ENCODE results near the gene HSPG2. TPM values are rescaled to one million over a fixed set of nuclear protein-coding genes. Genes with fewer than 3 reads are reported as not detected.

The HSPG2 gene
- total and polyA plus RNA-seq, 2 donors (not counting 1 experiment from before 2014, with no cell fraction given), result 2.0 to 4.5 TPM

GRCh38 chr1:21899267-21899810 is 37.8 kb downstream of the HSPG2 start:
- no peak overlapping the region for H3K4me3 Mint-ChIP-seq
- H3K4me3 ChIP-seq (ENCODE audit: control extremely low read depth in 1 of 5, extremely low read depth in 1 of 5, insufficient read depth in 1 of 5, low read depth in 2 of 5, low read length in 4 of 5), result no peak overlapping the region
- H3K27ac ChIP-seq (ENCODE audit: low read length in 2 of 2), result no peak overlapping the region
- no peaks in the 10 kb centered on the region for H3K9me3 ChIP-seq (ENCODE audit: control extremely low read depth in 1 of 3, control insufficient read depth in 2 of 3, insufficient read depth in 1 of 3, low read length in 2 of 3)
- no peaks in the 10 kb centered on the region for H3K9me3 Mint-ChIP-seq (ENCODE audit: insufficient read depth)
- no peak overlapping the region for H3K4me2 ChIP-seq (replicated peaks; ENCODE audit: low read depth, low read length, poor library complexity, severe bottlenecking)
- H3K27me3 ChIP-seq (replicated peaks in 1 of 4; ENCODE audit: control extremely low read depth in 1 of 4, control insufficient read depth in 3 of 4, insufficient read depth in 4 of 4, low read length in 3 of 4), result no peaks in the 10 kb centered on the region
- H3K27me3 Mint-ChIP-seq, result peaks cover 14% of the 10 kb centered on the region
- no peaks in the 10 kb centered on the region for H3K79me2 ChIP-seq (ENCODE audit: control insufficient read depth, insufficient read depth, low read length)
- no peaks in the 10 kb centered on the region for H3K4me1 ChIP-seq (ENCODE audit: control insufficient read depth in 2 of 2, insufficient read depth in 2 of 2, low read length in 2 of 2)
- no peaks in the 10 kb centered on the region for H3K36me3 ChIP-seq (replicated peaks in 1 of 2; ENCODE audit: control extremely low read depth in 1 of 2, control insufficient read depth in 1 of 2, extremely low read depth in 1 of 2, insufficient read depth in 2 of 2, low read length in 1 of 2)
- no peaks in the 10 kb centered on the region for H3K4me1 Mint-ChIP-seq
- DNase-seq (no peak), ATAC-seq (ENCODE audit: low read depth) (no peak)
- ChIA-PET POLR2A (no interaction called here), CTCF (no interaction called here)
- H4K20me1 ChIP-seq (ENCODE audit: control insufficient read depth, insufficient read depth, low read length, poor library complexity, severe bottlenecking), result no peaks in the 10 kb centered on the region
- H2AFZ ChIP-seq (ENCODE audit: insufficient read depth, low read depth, low read length, poor library complexity, severe bottlenecking), result no peak overlapping the region
- intact Hi-C loops (cut with micrococcal nuclease), result no loop called here
- TF ChIP-seq EZH2 (IDR thresholded peaks at IDR 0.05; ENCODE audit: borderline replicate concordance, insufficient read depth, low read depth, low read length, poor library complexity, severe bottlenecking) (no peak), CTCF (IDR thresholded peaks at IDR 0.05) (no peak)
- 70% methylated on average over 4 of the region's 4 CpGs for WGBS (ENCODE audit: insufficient coverage)
- H3K27ac Mint-ChIP-seq, result no peak overlapping the region
- H3K9ac ChIP-seq (ENCODE audit: low read length), result no peak overlapping the region

- peaks cover 12% of the 10 kb centered on the region for H3K27me3 Mint-ChIP-seq
- H3K79me2 ChIP-seq (ENCODE audit: control insufficient read depth, insufficient read depth, low read length), result no peaks in the 10 kb centered on the region
- H3K27ac Mint-ChIP-seq, result no peak overlapping the region
- H3K27ac ChIP-seq (ENCODE audit: low read length in 2 of 2), result no peak overlapping the region
- H3K36me3 ChIP-seq (replicated peaks in 1 of 2; ENCODE audit: control extremely low read depth in 1 of 2, control insufficient read depth in 1 of 2, extremely low read depth in 1 of 2, insufficient read depth in 2 of 2, low read length in 1 of 2), result no peaks in the 10 kb centered on the region
- WGBS (ENCODE audit: insufficient coverage), result 95% methylated on average over 11 of the region's 16 CpGs
- no peak overlapping the region for H3K4me2 ChIP-seq (replicated peaks; ENCODE audit: low read depth, low read length, poor library complexity, severe bottlenecking)
- DNase-seq (no peak), ATAC-seq (ENCODE audit: low read depth) (no peak)
- no peak overlapping the region for H2AFZ ChIP-seq (ENCODE audit: insufficient read depth, low read depth, low read length, poor library complexity, severe bottlenecking)
- no peaks in the 10 kb centered on the region for H3K4me1 ChIP-seq (ENCODE audit: control insufficient read depth in 2 of 2, insufficient read depth in 2 of 2, low read length in 2 of 2)
- no peaks in the 10 kb centered on the region for H3K9me3 Mint-ChIP-seq (ENCODE audit: insufficient read depth)
- no peak overlapping the region for H3K4me3 ChIP-seq (ENCODE audit: control extremely low read depth in 1 of 5, extremely low read depth in 1 of 5, insufficient read depth in 1 of 5, low read depth in 2 of 5, low read length in 4 of 5)
- TF ChIP-seq CTCF (IDR thresholded peaks at IDR 0.05) (no peak), EZH2 (IDR thresholded peaks at IDR 0.05; ENCODE audit: borderline replicate concordance, insufficient read depth, low read depth, low read length, poor library complexity, severe bottlenecking) (no peak)
- H4K20me1 ChIP-seq (ENCODE audit: control insufficient read depth, insufficient read depth, low read length, poor library complexity, severe bottlenecking), result no peaks in the 10 kb centered on the region
- intact Hi-C loops (cut with micrococcal nuclease), result no loop called here
- no peaks in the 10 kb centered on the region for H3K4me1 Mint-ChIP-seq
- no peaks in the 10 kb centered on the region for H3K9me3 ChIP-seq (ENCODE audit: control extremely low read depth in 1 of 3, control insufficient read depth in 2 of 3, insufficient read depth in 1 of 3, low read length in 2 of 3)
- no peak overlapping the region for H3K4me3 Mint-ChIP-seq
- H3K27me3 ChIP-seq (replicated peaks in 1 of 4; ENCODE audit: control extremely low read depth in 1 of 4, control insufficient read depth in 3 of 4, insufficient read depth in 4 of 4, low read length in 3 of 4), result no peaks in the 10 kb centered on the region
- ChIA-PET POLR2A (no interaction called here), CTCF (no interaction called here)
- no peak overlapping the region for H3K9ac ChIP-seq (ENCODE audit: low read length)
Observed at GRCh38 chr1:21898326-21899200, 38.5 kb downstream of the HSPG2 start.

All from B cell (primary cell).